CD4-positive, alpha-beta T cell treated with Interleukin-4 for 1 hour (primary cell): ENCODE results near the gene TANC1.

Experiments used
- DNase-seq, 2 donors: peaks; one replicate each; pipeline ENCODE4 v3.0.0-alpha.2; 2020 to 2022

The TANC1 gene

DNA sequence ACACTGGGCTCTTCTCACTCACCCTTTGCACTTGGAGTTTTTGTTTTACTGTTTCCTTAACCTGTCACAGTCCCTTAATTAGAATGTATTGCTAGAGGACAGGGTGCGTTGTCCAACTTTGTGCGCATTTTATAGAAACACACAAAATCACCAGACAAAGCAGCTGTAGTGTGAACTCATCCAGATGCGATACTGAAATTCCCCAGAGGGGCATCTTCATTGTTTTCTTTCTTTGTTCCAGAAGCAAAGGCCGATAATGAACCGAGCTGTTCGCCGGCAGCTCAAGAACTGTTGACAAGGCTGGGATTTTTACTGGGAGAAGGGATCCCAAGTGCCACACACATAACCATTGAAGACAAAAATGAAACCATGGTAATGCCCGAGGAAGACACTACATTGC is 180.5 kb downstream of the TANC1 start:
- DNase-seq = no peak

DNA sequence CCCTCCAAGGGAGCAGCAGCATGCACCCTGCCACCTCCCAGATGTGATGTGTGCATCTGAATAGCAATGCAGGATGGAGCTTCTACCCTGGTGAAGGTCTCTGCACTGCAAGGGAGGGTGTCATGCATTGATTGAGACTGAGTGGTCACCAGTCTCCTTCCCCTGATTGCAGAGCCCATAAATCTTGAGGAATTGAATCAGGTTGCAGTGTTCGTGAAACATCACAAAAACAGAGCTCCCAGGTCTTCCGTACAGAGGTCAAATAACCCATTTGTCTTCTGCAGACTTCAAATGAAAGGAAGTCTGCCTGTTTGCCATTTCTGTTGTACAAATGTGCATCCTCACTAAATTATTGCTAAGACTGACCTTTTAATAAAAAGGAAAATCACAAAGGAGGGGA is 181.3 kb downstream of the TANC1 start:
- no peak for DNase-seq

- DNase-seq = no peak
These were observed 181.9 kb downstream of the TANC1 start for GRCh38 chr2:159150280-159150746.

DNA sequence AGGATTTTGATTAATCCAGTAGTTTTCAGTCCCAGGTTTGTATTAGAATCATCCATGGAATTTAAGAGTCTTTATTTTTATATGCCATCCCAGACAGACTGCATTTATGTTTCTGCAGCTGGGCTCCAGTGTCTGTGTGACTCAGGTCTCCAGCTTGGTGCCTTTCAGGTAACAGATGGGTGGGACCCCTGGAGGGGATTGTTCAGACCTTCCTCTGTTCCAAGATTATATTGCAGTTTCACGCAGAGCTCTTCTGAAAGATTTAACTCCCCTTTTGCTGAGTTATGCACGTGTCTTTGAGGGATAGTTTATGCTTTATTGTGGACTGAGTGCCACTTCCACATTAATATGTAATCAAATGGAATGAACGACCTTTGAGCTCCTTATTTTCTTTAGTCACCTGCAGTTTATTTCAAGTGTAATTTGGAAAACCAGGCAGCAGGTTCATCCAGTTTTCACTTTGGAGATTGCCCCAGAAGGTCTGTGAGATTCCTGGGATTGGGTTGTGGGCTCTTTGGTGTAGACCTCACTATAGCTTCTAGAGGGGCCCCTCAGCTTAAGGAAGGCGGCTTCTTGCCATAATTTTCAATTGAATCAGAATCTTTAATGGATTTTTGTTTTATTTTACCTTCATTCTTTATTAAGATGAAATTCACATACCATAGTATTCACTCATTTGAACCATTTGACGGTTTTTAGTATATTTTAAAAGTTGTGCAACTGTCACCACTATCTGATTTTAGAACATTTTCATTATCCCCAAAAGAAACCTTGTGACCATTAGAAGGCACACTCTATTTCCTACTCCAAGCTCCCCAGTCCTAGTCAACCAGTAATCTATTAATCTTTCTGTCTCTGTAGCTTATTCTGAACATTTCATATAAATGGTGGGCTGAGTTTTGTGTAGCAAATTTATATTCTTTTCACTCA is 183.0 kb downstream of the TANC1 start:
- no peak for DNase-seq

- DNase-seq = no peak
These were observed 183.8 kb downstream of the TANC1 start for GRCh38 chr2:159152128-159152778.

DNA sequence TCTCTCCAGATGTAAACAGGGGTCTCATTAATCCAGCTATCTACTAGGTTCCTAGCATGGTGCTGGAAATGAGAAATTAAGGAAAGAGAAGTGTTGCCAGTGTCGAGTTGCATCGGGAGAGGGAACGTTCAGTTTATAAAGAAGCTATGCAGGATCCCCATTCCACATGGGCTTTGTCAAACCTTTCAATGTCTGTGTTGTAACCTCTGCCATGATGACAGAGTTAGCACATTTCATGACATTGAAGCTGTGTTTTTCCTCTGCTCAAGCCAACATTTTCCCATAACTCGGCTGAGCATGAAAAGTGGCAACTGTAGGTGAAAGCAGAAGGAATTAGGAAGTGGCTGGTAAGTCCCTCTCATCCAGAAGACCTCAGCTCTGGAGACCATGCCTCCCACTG is 184.6 kb downstream of the TANC1 start:
- no peak for DNase-seq

DNA sequence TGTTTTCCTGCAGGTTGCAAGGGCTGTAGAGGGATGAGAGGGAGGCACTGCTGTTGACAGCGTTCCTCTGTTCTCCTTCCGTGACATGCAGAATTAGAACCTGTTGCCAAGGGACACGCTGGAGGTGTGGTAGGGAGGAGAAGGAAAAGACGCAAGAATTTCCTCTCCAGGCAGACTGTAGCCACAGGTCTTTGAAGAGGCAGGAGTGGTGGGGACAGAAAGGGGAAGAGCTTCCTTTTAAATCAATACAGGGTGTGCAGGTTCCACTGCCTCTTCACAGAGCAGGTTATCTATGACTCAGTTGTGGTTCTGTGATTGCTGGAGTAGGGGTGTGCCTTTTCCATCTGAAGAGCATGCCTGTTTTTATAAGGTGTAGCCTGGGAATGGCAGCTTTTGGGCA is 185.0 kb downstream of the TANC1 start:
- DNase-seq = no peak

DNA sequence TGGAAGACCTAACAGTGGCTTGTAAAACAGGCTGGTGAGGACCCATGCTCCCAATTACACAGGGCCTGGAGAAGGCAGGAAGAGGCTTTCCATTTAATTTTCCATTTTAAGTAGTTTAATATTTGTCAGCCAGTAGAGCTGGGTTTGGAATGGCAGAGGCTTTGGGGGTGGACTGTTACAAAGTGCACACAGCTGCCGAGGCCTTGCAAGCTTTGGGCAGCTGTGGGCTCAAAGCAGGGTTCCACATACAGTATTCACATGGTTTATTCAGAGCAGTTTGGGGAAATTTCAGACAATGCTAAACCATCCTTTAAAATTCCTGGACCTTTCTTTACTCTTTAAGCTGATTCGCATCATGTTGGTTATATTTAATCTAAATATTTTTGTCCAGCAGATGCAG is 185.5 kb downstream of the TANC1 start:
- no peak for DNase-seq

GRCh38 chr2:159154366-159154765 is 185.9 kb downstream of the TANC1 start:
- DNase-seq = no peak

- DNase-seq = no peak
These were observed 186.9 kb downstream of the TANC1 start for GRCh38 chr2:159155320-159155719.

DNA sequence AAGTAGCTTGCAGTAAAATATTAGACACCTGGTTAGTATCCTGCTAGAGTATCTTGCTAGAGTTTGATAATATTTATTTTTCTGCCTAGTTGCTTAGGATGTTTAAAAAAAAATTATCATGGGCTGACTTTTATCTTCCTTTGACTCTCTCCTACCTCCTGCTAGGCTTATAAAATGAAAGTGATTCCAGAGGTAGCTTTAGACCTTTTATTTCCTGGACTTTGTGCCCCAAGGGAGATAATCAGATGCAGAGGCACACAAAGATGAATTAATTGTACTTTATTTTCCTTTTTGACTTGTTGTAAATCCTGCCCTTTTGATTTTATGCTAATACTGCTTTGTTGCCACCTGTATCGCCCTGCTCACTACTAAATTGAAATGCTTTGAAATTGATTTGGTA is 187.4 kb downstream of the TANC1 start:
- no peak for DNase-seq

- no peak for DNase-seq
These were observed 188.4 kb downstream of the TANC1 start for GRCh38 chr2:159156834-159157233.

GRCh38 chr2:159157361-159158209 is 189.1 kb downstream of the TANC1 start:
- no peak for DNase-seq

- DNase-seq = no peak
These were observed 192.0 kb downstream of the TANC1 start for GRCh38 chr2:159160412-159160811.

DNA sequence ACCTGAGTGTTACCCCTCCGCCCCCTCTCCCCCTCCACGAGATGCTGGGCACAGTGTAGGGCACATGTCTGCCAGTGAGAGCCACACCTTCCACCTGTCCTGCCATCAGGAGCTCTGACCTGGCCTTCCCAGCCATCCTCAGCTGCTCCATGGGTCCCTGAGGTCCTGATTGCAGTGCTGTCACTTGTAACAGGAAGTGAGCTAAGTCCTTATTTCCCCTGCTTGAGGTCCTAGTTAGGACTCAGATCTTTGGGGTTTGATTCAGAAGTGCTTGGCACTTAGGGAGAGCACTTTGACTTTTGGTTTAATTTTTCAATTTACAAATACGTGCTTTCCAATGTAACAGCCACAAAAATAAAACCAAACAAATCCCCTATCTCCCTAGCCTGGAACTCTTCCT is 192.5 kb downstream of the TANC1 start:
- no peak for DNase-seq

DNA sequence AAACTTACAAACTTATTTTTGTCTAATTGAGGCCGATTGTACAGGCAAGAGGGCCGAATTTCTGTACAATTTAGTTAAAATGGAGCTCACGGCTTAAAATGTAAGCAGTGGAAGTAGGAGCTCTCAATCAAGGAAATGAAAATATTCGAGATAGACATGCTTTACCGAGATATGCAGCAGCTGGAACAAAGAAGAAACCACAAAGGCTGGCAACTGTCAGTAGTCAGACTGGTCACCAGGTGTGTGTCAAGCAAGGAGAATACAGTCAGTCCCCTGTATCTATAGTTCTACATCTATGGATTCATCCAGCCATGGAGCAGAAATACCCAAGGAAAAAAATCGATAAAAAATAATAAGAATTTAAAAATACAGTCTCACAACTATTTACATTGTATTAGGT is 195.5 kb downstream of the TANC1 start:
- no peak for DNase-seq

DNA sequence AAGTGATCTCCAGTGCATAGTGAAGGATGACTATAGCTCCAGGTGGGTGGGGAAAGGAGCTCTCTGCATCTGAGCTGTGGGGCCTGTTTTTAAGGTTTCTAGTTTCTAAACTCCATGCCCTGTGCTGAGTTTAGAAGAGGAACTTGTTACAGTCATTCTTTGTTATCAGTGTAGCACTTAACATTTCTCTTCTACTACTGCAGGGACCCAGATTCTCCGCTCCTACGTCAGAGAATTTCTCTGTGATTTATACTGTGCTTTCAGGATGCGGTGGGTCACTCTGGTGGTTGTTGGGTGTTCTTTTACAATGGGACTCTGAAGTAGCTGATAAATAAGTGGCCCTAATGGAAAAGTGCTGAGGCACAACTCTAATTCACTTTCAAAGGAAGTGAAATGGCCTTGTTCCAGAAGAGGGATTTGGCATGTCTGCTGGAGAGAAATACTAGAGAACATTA is 196.0 kb downstream of the TANC1 start:
- no peak for DNase-seq

GRCh38 chr2:159165048-159165447 is 196.6 kb downstream of the TANC1 start:
- DNase-seq = no peak

- DNase-seq = no peak
These were observed 200.3 kb downstream of the TANC1 start for GRCh38 chr2:159168707-159169106.

DNA sequence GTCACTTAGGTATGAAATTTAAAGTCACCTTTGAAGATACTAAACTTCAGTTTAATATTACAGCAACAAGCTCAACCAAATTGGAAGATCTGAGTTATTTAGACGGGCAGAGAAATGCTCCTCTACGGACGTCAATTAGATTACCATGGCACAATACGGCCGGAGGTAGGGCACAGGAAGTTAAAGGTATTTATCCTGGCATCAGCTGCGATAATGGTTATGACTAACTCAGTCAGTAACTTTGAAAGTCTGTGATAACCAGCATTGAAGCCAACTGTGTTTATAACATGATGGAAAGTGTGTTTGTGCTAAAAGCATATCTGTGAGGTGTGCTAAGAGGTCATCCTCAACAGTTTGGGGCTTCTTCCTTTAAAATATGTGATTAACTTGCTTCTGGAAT is 200.7 kb downstream of the TANC1 start:
- DNase-seq = no peak

GRCh38 chr2:159172403-159172802 is 204.0 kb downstream of the TANC1 start:
- DNase-seq = no peak

- no peak for DNase-seq
These were observed 206.3 kb downstream of the TANC1 start for GRCh38 chr2:159174759-159175158.

DNA sequence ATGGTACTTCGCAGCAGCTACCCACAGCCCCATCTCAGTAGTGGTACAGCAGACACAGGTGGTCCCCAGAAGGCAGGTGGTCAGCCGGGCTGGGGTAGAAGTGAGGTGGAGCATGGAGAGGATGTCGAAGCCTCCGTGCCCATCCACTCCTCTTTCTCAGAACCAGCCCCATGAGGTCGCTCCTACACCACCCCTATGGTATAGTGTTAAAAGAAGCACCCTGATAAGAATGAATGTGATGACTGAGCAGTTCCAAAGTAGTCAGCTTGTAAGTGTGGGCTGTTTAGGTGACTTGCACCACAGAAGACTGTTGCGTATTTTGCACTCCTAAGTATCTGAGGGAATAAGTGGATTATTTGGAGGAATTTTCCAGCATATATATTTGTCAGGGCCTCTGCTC is 206.7 kb downstream of the TANC1 start:
- peak in 1 of 2 donors; percentile 8 for DNase-seq
